Body of pancreas (tissue), 4 donors: ENCODE results near the gene RBM23. TPM values are rescaled to one million over a fixed set of nuclear protein-coding genes. Genes with fewer than 3 reads are reported as not detected.

Experiments used
- ATAC-seq: fragments of 150-250 bp; one replicate; pipeline ENCODE4 v1.9.1; 2016
- DNase-seq, 4 donors: peaks; one replicate each; pipeline ENCODE4 v3.0.0-alpha.2; 2019
- H3K27ac ChIP-seq, 4 donors: fragments of 200-600 bp; sonication (generic); 1 replicate in 3 of 4; 2 replicates in 1 of 4; pipeline versions ENCODE4 v1.5.1 to v1.6.1; 2016 to 2019; ENCODE audit warnings: mild to moderate bottlenecking in 1 of 4, mixed read lengths in 1 of 4, moderate library complexity in 1 of 4
- H3K27me3 ChIP-seq, 2 donors: fragments of 200-600 bp; sonication (generic); one replicate each; pipeline ENCODE4 v1.6.0; 2016; ENCODE audit warnings: mild to moderate bottlenecking in 1 of 2
- H3K36me3 ChIP-seq, 2 donors: fragments of 200-600 bp; sonication (generic); replicated peaks in 1 of 2; 2 replicates each; pipeline ENCODE4 v1.5.1; 2016; ENCODE audit warnings: low read depth in 2 of 2; ENCODE audit not compliant: insufficient read depth in 1 of 2
- H3K4me1 ChIP-seq: fragments of 200-600 bp; sonication (generic); one replicate; pipeline ENCODE4 v1.6.0; 2016
- H3K4me3 ChIP-seq, 2 donors: fragments of 200-600 bp; sonication (generic); 1 replicate in 1 of 2; 2 replicates in 1 of 2; pipeline ENCODE4 v1.5.1; 2016 to 2019
- H3K9me3 ChIP-seq, 3 donors: fragments of 200-600 bp; sonication (generic); 1 replicate in 2 of 3; 2 replicates in 1 of 3; pipeline ENCODE4 v1.5.1; 2016
- POLR2A ChIP-seq, 3 donors: fragments of 450-650 bp; IDR thresholded peaks; one replicate each; pipeline ENCODE4 v1.6.1; 2016; ENCODE audit warnings: antibody characterized with exemption in 3 of 3, mild to moderate bottlenecking in 2 of 3
- WGBS, 2 donors: methylation state at CpG; one replicate each; pipeline ENCODE4 v1.1.5; 2017; 5-methylcytosine and 5-hydroxymethylcytosine counted together
- intact Hi-C: fragments of 100-400 bp; cut with DNase I; formaldehyde crosslinking; loops from one replicate; pipeline ENCODE4 v1.15.1; 2023
- total RNA-seq, 2 donors: library from RNA; depleted of rRNA; stranded (reverse); fragments of >200 nt; gene quantifications; one replicate each; pipeline ENCODE4 v1.1.0, GENCODE V29; 2016
- TF ChIP-seq, protein P1 (sequence below), 7 experiments: fragments of 450-650 bp in 4 of 7; fragments of 200-600 bp in 3 of 7; sonication (generic) in 3 of 7; IDR thresholded peaks; one replicate each; pipeline ENCODE4 v1.5.1; 2016 to 2019; ENCODE audit warnings: antibody characterized with exemption in 7 of 7

RBM23 gene
- total RNA-seq, 2 donors from 2014 or later, result 39.4 to 219 TPM

DNA sequence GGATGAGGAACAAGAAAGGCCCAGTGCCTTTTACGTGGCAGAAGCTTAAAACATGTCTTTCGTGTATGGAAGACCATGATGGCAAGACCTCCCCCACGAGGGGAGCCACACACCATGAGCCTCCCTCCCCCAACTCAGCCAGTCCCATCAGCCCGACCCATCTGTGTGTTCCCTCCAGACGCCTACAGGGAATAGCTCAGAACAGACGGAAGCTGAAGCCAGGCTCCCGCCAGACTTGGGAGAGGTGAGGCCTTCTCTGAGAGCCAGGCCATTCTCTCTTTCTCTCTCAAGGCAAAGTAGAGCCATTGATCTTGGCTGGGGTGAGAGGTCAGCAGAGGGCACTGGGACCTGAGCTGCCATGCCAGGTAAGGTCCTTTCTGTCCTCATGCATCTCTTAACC, 26.5 kb downstream of the RBM23 start:
- no peak overlapping the region for H3K27ac ChIP-seq
- H3K4me1 ChIP-seq, result peaks cover 8% of the 10 kb centered on the region
- TF ChIP-seq POLR2A (IDR thresholded peaks at IDR 0.05), result no peak
- TF ChIP-seq, protein P1, sequence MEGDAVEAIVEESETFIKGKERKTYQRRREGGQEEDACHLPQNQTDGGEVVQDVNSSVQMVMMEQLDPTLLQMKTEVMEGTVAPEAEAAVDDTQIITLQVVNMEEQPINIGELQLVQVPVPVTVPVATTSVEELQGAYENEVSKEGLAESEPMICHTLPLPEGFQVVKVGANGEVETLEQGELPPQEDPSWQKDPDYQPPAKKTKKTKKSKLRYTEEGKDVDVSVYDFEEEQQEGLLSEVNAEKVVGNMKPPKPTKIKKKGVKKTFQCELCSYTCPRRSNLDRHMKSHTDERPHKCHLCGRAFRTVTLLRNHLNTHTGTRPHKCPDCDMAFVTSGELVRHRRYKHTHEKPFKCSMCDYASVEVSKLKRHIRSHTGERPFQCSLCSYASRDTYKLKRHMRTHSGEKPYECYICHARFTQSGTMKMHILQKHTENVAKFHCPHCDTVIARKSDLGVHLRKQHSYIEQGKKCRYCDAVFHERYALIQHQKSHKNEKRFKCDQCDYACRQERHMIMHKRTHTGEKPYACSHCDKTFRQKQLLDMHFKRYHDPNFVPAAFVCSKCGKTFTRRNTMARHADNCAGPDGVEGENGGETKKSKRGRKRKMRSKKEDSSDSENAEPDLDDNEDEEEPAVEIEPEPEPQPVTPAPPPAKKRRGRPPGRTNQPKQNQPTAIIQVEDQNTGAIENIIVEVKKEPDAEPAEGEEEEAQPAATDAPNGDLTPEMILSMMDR (IDR thresholded peaks at IDR 0.05), result no peak
- intact Hi-C loops, result no loop called here
- no peaks in the 10 kb centered on the region for H3K9me3 ChIP-seq
- H3K36me3 ChIP-seq, result no peaks in the 10 kb centered on the region
- H3K27me3 ChIP-seq, result no peaks in the 10 kb centered on the region
- no peak for ATAC-seq
- DNase-seq, result no peak
- 87 to 88% methylated on average over 7 of the region's 7 CpGs for WGBS, 2 donors
- H3K4me3 ChIP-seq, result no peak overlapping the region

DNA sequence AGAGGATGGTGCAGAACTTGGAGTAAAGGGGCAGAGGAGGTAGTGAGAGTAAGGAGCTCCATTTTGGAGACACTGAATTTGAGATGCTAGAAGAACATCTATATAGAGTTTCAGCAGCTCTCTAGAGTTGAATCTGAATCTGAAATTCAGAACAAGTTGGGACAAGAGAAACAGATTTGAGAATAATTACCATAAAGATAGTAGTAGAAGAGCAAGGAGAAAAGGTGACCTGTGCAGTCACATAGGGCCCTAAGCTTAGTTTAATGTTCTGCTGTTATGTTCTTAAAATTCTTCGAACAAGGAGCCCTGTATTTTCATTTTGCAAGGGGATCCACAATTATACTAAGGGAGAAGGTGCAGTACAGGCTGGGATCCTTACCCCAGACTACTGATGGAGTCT, 28.5 kb downstream of the RBM23 start:
- WGBS, 2 donors, result 58 to 68% methylated on average over 1 of the region's 1 CpG
- no peaks in the 10 kb centered on the region for H3K27me3 ChIP-seq
- intact Hi-C loops, result no loop called here
- DNase-seq (no peak), ATAC-seq (no peak)
- H3K36me3 ChIP-seq, result no peaks in the 10 kb centered on the region
- no peak overlapping the region for H3K4me3 ChIP-seq
- TF ChIP-seq POLR2A (IDR thresholded peaks at IDR 0.05), result no peak
- TF ChIP-seq, protein P1 (IDR thresholded peaks at IDR 0.05), result no peak
- no peaks in the 10 kb centered on the region for H3K9me3 ChIP-seq
- peaks cover 21% of the 10 kb centered on the region for H3K4me1 ChIP-seq
- H3K27ac ChIP-seq, result no peak overlapping the region

DNA sequence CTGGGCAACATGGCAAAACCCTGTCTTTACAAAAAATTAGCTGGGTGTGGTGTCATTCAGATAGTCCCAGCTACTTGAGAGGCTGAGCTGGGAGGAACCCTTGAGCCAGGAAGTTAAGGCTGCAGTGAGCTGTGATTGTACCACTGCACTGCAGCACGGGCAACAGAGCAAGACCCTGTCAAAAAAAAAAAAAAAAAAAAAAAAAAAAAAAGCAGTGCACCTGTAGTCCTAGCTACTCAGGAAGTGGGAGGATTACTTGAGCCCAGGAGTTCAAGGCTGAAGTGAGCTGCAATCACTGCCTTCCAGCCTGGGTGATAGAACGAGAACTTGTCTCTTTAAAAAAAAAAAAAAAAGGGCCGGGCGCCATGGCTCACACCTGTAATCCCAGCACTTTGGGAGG, 30.3 kb downstream of the RBM23 start:
- DNase-seq, result no peak
- 60 to 76% methylated on average over 3 to 4 of the region's 4 CpGs for WGBS, 2 donors

DNA sequence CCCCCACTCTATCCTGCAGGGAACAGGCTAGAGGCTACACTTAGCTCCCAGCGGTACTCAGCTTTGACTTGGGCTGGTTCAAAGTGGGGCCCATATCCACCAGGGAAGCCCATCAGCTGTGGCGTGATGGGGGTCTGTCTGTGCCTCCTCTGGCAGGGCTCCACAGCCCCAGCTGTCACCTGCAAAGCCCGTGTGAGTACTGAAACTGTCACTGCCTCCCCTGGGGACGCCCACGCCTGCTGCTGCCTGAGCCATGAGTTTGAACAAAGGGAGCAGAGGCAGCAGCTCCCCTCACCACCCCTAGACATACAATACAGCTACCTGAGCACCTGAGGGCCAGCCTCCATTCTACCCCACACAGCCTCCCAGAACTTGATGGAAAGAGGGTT, 31.0 kb downstream of the RBM23 start:
- Histone ChIP-seq H3K27ac (peak overlapping the region in 3 of 4 donors; percentile 57 to 84 (median 74)), H3K9me3 (no peaks in the 10 kb centered on the region), H3K27me3 (no peaks in the 10 kb centered on the region), H3K4me1 (peaks cover 28% of the 10 kb centered on the region), H3K4me3 (no peak overlapping the region), H3K36me3 (no peaks in the 10 kb centered on the region)
- 72 to 100% methylated on average over 1 to 5 of the region's 5 CpGs for WGBS, 2 donors
- DNase-seq (no peak), ATAC-seq (no peak)
- intact Hi-C loops, result no loop called here
- TF ChIP-seq, protein P1 (IDR thresholded peaks at IDR 0.05), result no peak
- TF ChIP-seq POLR2A (IDR thresholded peaks at IDR 0.05), result no peak

More for the DNA sequence above, 30.3 kb downstream of the RBM23 start:
- TF ChIP-seq, protein P1 (IDR thresholded peaks at IDR 0.05), result no peak
- no peak for TF ChIP-seq POLR2A (IDR thresholded peaks at IDR 0.05)
- Histone ChIP-seq H3K36me3 (no peaks in the 10 kb centered on the region), H3K4me3 (no peak overlapping the region), H3K27me3 (no peaks in the 10 kb centered on the region), H3K4me1 (peaks cover 22% of the 10 kb centered on the region), H3K27ac (no peak overlapping the region), H3K9me3 (no peaks in the 10 kb centered on the region)
- intact Hi-C loops, result no loop called here
- ATAC-seq, result no peak

DNA sequence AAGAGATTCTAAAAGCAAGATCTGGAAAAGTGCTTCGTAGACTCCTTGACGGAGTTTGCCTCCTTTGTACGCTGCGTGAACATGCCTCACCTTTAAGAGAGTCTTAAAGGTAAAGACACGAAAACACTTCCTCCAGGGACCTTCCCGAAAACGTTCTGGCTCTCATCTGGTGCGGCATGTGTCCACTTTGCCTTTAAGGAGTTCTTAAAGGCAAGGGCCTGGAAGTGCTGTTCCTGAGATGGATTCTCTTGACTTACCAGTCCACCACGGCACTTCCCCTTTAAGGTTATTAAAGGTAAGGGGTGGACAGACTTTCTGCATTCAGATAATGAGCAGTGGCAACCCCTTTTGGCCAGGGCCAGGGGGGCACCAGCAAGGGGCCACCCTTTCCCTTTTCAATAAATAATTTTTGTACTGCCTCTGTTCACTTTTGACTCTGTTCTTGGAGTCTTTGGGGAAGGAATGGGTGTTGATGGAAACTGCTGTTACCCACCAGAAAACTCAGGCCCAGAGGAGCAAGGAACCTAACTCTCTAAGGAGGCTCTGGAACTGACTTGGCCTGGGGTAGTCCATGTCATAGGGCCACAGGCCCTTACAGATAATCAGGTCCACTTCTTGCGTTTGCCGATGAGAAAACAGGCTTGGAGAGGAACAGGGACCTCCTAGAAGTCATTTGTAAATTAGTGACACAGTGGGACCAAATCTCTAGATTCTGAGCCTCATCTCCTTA, 31.5 kb downstream of the RBM23 start:
- WGBS, 2 donors, result 9 to 15% methylated on average over 11 of the region's 11 CpGs
- TF ChIP-seq, protein P1 (IDR thresholded peaks at IDR 0.05), result no peak
- peak in 2 of 3 donors; percentile 10 to 25 for TF ChIP-seq POLR2A (IDR thresholded peaks at IDR 0.05)

More for the DNA sequence above, 31.5 kb downstream of the RBM23 start:
- intact Hi-C loops, result no loop called here
- Histone ChIP-seq H3K27ac (peak overlapping the region; percentile 20 to 84 (median 66)), H3K4me1 (peaks cover 32% of the 10 kb centered on the region), H3K4me3 (peak overlapping the region; percentile 27 to 31), H3K9me3 (no peaks in the 10 kb centered on the region), H3K27me3 (no peaks in the 10 kb centered on the region), H3K36me3 (no peaks in the 10 kb centered on the region)
- peak; percentile 75 to 89 (median 80) for DNase-seq
- ATAC-seq, result peak; percentile 82
